ENCODE results near the gene HYCC1. TPM values are rescaled to one million over a fixed set of nuclear protein-coding genes. Genes with fewer than 3 reads are reported as not detected.
"Not testable (repeated sequence)": the region's sequence is repeated elsewhere in the genome, so short reads cannot be mapped to it uniquely, and the experiment has no call there.

Gene HYCC1
- 18.6 TPM for polyA plus RNA-seq (ENCODE audit: insufficient read length)

- DNase-seq: peak; percentile 97
Observed at GRCh38 chr7:23013715-23014649, at the start of gene HYCC1. Gene HYCC1, minus strand, starts transcription at chr7:23014130. Its CDS starts 23,019 bp downstream, at chr7:22991111.

- DNase-seq: no peak
Observed at GRCh38 chr7:23062452-23062851, 48.5 kb upstream of the HYCC1 start.

DNA sequence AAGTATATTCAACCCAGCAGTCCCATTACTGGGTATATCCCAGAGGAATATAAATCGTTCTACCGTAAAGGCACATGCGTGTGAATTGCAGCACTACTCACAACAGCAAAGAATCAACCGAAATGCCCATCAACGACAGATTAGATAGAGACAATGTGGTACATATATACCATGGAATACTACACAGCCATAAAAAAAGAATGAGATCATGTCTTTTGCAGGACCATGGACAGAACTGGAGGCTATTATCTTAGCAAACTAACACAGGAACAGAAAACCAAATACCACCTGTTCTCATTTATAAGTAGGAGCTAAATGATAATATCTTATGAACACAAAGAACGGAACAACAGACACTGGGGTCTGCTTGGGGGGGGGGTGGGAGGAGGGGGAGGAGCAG is 47.4 kb upstream of the HYCC1 start:
- no peak for DNase-seq

- no peak for DNase-seq
Observed at GRCh38 chr7:23058408-23059096, 44.6 kb upstream of the HYCC1 start.

- peak; percentile 48 for DNase-seq
Observed at GRCh38 chr7:23055582-23056178, 41.8 kb upstream of the HYCC1 start.

- DNase-seq: not testable (repeated sequence)
Observed at GRCh38 chr7:23051124-23051485, 37.2 kb upstream of the HYCC1 start.

DNA sequence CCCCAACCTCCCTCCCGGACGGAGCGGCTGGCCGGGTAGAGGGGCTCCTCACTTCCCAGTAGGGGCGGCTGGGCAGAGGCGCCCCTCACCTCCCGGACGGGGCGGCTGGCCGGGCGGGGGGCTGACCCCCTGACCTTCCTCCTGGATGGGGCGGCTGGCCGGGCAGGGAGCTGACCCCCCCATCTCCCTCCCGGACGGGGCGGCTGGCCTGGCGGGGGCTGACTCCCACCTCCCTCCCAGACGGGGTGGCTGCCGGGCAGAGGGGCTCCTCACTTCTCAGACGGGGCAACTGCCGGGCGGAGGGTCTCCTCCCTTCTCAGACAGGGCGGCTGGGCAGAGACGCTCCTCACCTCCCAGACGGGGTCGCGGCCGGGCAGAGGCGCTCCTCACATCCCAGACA is 32.4 kb upstream of the HYCC1 start:
- not testable (repeated sequence) for DNase-seq

- DNase-seq: not testable (repeated sequence)
Observed at GRCh38 chr7:23045086-23045485, 31.2 kb upstream of the HYCC1 start.

- DNase-seq: no peak
Observed at GRCh38 chr7:23044581-23044980, 30.7 kb upstream of the HYCC1 start.

DNA sequence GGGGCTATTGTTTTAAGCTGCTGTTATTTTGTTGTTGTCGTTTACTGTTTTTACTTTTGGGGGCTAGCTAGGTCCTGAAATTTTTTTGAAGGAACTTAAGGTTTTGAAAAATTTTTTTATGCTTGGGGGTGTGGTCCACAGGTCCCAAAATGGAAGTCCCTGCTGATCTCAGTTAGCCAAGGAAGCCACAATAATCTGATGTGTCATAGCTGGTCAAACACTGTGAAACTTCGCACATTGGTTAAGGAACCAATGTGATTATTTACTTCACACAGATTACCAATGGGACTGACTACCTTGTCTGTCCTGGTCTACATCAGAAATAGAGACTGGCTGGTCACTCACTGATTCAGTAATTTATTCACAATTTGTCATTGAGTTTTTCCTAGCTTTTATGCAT is 29.5 kb upstream of the HYCC1 start:
- no peak for DNase-seq

DNA sequence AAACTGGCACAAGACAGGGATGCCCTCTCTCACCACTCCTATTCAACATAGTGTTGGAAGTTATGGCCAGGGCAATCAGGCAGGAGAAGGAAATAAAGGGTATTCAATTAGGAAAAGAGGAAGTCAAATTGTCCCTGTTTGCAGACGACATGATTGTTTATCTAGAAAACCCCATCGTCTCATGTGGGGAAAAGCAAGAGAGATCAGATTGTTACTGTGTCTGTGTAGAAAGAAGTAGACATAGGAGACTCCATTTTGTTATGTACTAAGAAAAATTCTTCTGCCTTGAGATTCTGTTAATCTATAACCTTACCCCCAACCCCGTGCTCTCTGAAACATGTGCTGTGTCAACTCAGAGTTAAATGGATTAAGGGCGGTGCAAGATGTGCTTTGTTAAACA is 25.7 kb upstream of the HYCC1 start:
- not testable (repeated sequence) for DNase-seq

DNA sequence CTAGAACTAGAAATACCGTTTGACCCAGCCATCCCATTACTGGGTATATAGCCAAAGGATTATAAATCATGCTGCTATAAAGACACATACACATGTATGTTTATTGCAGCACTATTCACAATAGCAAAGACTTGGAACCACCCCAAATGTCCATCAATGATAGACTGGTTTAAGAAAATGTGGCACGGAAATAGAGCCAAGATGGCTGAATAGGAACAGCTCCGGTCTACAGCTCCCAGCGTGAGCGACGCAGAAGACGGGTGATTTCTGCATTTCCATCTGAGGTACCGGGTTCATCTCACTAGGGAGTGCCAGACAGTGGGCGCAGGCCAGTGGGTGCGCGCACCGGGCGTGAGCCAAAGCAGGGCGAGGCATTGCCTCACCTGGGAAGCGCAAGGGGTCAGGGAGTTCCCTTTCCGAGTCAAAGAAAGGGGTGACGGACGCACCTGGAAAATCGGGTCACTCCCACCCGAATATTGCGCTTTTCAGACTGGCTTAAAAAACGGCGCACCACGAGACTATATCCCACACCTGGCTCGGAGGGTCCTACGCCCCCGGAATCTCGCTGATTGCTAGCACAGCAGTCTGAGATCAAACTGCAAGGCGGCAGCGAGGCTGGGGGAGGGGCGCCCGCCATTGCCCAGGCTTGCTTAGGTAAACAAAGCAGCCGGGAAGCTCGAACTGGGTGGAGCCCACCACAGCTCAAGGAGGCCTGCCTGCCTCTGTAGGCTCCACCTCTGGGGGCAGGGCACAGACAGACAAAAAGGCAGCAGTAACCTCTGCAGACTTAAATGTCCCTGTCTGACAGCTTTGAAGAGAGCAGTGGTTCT is 21.8 kb upstream of the HYCC1 start:
- DNase-seq: not testable (repeated sequence)

DNA sequence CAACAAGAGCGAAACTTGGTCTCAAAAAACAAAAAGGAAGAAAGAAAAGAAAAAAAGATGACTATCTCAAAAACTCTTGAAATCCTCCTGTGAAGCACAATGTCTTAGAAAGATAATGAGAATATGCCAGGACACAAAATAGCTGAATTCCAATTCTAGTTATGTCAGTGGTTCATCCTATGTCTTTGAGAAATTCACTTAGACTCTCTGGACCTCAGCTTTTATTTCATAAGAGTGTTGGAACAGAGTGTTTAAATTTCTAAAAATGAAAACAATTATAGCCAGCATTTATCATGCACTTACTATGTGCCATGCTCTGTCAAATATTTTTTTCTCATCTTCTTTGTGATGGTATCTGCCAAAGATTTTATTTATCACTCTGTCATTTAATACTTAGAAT is 13.3 kb upstream of the HYCC1 start:
- no peak for DNase-seq

GRCh38 chr7:23026164-23026563 is 12.2 kb upstream of the HYCC1 start:
- no peak for DNase-seq

DNA sequence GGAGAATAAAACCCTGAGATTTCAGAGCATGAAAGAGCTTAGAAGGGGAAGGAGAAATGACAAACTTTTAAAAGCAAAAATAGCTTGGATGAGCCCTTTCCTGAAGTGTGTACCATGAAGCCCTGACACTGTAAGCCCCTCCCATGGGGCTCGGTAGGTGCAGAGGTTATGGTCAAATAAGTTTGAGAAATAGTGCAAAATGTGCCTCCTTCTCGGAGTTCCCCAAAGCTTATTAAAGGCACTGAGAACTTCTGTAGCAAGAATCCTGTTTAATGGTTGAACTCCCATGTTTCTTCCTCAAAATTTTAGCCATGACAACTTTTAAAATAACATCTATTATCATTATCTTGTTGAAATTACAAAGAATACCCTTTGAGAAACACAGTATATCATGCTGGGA is 10.5 kb upstream of the HYCC1 start:
- DNase-seq: no peak

DNA sequence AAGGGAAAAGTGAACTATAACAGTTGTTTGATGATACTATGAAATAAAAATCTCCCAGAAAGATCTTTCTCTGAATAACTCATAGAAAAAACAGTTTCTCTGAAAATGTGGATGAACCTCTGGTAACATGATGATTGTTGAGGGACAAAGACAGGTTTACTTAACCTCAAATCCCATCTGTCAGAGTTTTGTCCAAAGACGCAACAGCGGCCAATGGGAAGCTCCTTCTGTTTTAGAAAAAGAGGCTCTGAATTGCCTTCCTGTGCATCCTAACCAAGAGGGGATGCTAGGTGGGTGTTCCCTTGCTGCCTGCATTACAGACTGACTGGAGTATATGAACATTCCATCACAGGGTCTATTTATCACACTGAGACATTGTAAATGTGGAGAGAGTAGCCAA is 8.9 kb upstream of the HYCC1 start:
- no peak for DNase-seq

- no peak for DNase-seq
Observed at GRCh38 chr7:23022258-23022769, 8.4 kb upstream of the HYCC1 start.

DNA sequence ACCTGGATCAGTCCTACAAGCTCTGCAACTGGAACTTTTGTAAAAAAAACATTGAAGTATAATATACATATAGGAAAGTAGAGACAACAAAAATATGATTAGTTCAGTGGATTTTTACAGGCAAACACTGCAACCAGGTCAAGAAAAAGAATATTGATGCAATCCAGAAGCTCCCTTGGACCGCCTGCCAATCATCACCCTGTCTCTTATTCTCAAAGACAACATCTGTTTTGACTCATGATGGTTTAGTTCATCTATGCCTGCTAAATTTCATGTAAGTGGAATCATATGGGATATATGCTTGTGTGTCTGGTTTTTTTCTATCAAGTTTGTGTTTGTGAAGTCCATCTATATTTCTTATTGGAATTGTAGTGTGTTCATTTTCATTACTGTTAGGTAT is 7.7 kb upstream of the HYCC1 start:
- no peak for DNase-seq

GRCh38 chr7:23020742-23021401 is 6.9 kb upstream of the HYCC1 start:
- DNase-seq: no peak

DNA sequence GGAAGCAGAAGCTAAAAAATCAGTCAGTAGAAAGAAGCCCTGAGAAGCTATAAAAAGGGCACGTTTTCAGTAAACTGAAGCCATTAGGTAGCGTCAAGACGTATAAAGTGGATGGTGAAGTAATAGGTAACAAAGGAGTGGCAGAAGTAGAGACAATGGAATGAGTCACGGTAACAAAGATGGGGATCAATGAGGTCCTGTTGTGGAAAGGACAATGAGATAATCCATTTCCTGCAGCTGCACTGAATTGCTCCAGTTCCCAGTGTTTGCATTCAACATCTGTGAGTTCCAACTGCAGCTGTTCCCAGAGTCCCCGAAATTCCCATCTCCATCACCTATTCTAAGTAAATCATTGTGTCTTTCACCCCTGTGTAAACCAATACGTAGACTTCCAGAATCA is 4.8 kb upstream of the HYCC1 start:
- no peak for DNase-seq

GRCh38 chr7:23017309-23017708 is 3.4 kb upstream of the HYCC1 start:
- no peak for DNase-seq

Data from hindlimb muscle (tissue), 1 donor.